HG02840 (cell line): ENCODE results near the gene SRP72.

Experiments used
- ATAC-seq: cut with Tn5 transposase; IDR thresholded peaks from one replicate; pipeline ENCODE4 v1.9.1; 2021; ENCODE audit warnings: mild to moderate bottlenecking, moderate library complexity, moderate number of reproducible peaks; ENCODE audit not compliant: unreplicated experiment, low FRiP score

The SRP72 gene

GRCh38 chr4:56535915-56536314, 68.5 kb downstream of the SRP72 start:
- ATAC-seq = no peak

GRCh38 chr4:56537147-56537546, 69.7 kb downstream of the SRP72 start:
- no peak for ATAC-seq

- ATAC-seq = no peak
Measured at GRCh38 chr4:56540826-56541225, 73.4 kb downstream of the SRP72 start.

GRCh38 chr4:56544573-56545131, 77.2 kb downstream of the SRP72 start:
- ATAC-seq = peak; percentile 84

GRCh38 chr4:56550642-56551041, 83.2 kb downstream of the SRP72 start:
- no peak for ATAC-seq

GRCh38 chr4:56551516-56551915, 84.1 kb downstream of the SRP72 start:
- ATAC-seq = no peak

- no peak for ATAC-seq
Measured at GRCh38 chr4:56552273-56552672, 84.9 kb downstream of the SRP72 start.
